Suprapubic skin (tissue), 4 donors: ENCODE measurements around the gene RHOT2. TPM values are rescaled to one million over a fixed set of nuclear protein-coding genes. Genes with fewer than 3 reads are reported as not detected.
A peak's percentile ranks its signal among the peaks of the same experiment; 100 is the strongest.

Source experiments
- DNase-seq, 2 donors: peaks; one replicate each; pipeline ENCODE4 v3.0.0-alpha.2; 2019; ENCODE audit warnings: low spot score in 2 of 2
- H3K27ac ChIP-seq: fragments of 200-600 bp; sonication (generic); one replicate; pipeline ENCODE4 v1.5.1; 2019
- H3K27me3 ChIP-seq: fragments of 200-600 bp; sonication (generic); one replicate; pipeline ENCODE4 v1.5.1; 2019
- H3K36me3 ChIP-seq: fragments of 200-600 bp; sonication (generic); one replicate; pipeline ENCODE4 v1.5.1; 2019
- H3K4me1 ChIP-seq: fragments of 200-600 bp; sonication (generic); one replicate; pipeline ENCODE4 v1.5.1; 2019
- H3K4me3 ChIP-seq: fragments of 200-600 bp; sonication (generic); one replicate; pipeline ENCODE4 v1.5.1; 2019; ENCODE audit warnings: mild to moderate bottlenecking
- H3K9me3 ChIP-seq: fragments of 200-600 bp; sonication (generic); one replicate; pipeline ENCODE4 v1.5.1; 2019
- EP300 ChIP-seq: sonication (generic); formaldehyde crosslinking; IDR thresholded peaks from one replicate; pipeline ENCODE4 v1.6.1; 2017; ENCODE audit warnings: antibody characterized with exemption
- POLR2A ChIP-seq, 2 donors: fragments of 450-650 bp; IDR thresholded peaks; one replicate each; pipeline ENCODE4 v1.6.1; 2017; ENCODE audit warnings: antibody characterized with exemption in 2 of 2, mild to moderate bottlenecking in 2 of 2, moderate library complexity in 2 of 2
- POLR2AphosphoS5 ChIP-seq, 3 donors: sonication (generic); formaldehyde crosslinking; IDR thresholded peaks; one replicate each; pipeline ENCODE4 v1.6.1; 2017; ENCODE audit warnings: antibody characterized with exemption in 3 of 3
- WGBS: methylation state at CpG from one replicate; pipeline ENCODE4 v1.1.5; 2018; 5-methylcytosine and 5-hydroxymethylcytosine counted together
- total RNA-seq, 4 donors: library from RNA; depleted of rRNA; stranded (reverse); fragments of >200 nt; gene quantifications; one replicate each; pipeline ENCODE4 v1.1.0, GENCODE V29; 2016
- TF ChIP-seq, protein P1 (sequence below), 2 donors: fragments of 200-600 bp in 1 of 2; fragments of 450-650 bp in 1 of 2; sonication (generic) in 1 of 2; IDR thresholded peaks; one replicate each; pipeline ENCODE4 v1.5.1; 2016 to 2019; ENCODE audit warnings: antibody characterized with exemption in 2 of 2, mild to moderate bottlenecking in 1 of 2, moderate library complexity in 1 of 2

Gene RHOT2
- total RNA-seq, 4 donors from 2014 or later, result 66.9 to 156 (median 96.8) TPM

- no peaks in the 10 kb centered on the region for H3K9me3 ChIP-seq
- TF ChIP-seq POLR2A (IDR thresholded peaks at IDR 0.05) (no peak), POLR2AphosphoS5 (IDR thresholded peaks at IDR 0.05) (no peak), EP300 (no peak)
- TF ChIP-seq, protein P1, sequence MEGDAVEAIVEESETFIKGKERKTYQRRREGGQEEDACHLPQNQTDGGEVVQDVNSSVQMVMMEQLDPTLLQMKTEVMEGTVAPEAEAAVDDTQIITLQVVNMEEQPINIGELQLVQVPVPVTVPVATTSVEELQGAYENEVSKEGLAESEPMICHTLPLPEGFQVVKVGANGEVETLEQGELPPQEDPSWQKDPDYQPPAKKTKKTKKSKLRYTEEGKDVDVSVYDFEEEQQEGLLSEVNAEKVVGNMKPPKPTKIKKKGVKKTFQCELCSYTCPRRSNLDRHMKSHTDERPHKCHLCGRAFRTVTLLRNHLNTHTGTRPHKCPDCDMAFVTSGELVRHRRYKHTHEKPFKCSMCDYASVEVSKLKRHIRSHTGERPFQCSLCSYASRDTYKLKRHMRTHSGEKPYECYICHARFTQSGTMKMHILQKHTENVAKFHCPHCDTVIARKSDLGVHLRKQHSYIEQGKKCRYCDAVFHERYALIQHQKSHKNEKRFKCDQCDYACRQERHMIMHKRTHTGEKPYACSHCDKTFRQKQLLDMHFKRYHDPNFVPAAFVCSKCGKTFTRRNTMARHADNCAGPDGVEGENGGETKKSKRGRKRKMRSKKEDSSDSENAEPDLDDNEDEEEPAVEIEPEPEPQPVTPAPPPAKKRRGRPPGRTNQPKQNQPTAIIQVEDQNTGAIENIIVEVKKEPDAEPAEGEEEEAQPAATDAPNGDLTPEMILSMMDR (IDR thresholded peaks at IDR 0.05), result no peak
- WGBS, result 77% methylated on average over 10 of the region's 10 CpGs
- no peak for DNase-seq
- H3K4me1 ChIP-seq, result peaks cover 46% of the 10 kb centered on the region
- no peak overlapping the region for H3K27ac ChIP-seq
- H3K4me3 ChIP-seq, result no peak overlapping the region
- H3K36me3 ChIP-seq, result peaks cover 38% of the 10 kb centered on the region
- no peaks in the 10 kb centered on the region for H3K27me3 ChIP-seq
Measured at GRCh38 chr16:624526-625070, 43.3 kb upstream of the RHOT2 start.

- TF ChIP-seq POLR2AphosphoS5 (IDR thresholded peaks at IDR 0.05) (no peak), POLR2A (IDR thresholded peaks at IDR 0.05) (no peak), EP300 (no peak)
- TF ChIP-seq, protein P1 (IDR thresholded peaks at IDR 0.05), result no peak
- Histone ChIP-seq H3K27ac (no peak overlapping the region), H3K27me3 (no peaks in the 10 kb centered on the region), H3K4me1 (peaks cover 46% of the 10 kb centered on the region), H3K9me3 (no peaks in the 10 kb centered on the region), H3K4me3 (no peak overlapping the region), H3K36me3 (peaks cover 38% of the 10 kb centered on the region)
- no CpG with 5 or more reads among the region's 37 CpGs for WGBS
- peak in 1 of 2 donors; percentile 80 for DNase-seq
Measured at GRCh38 chr16:625117-625976, 42.6 kb upstream of the RHOT2 start.

GRCh38 chr16:625977-626765 is 41.8 kb upstream of the RHOT2 start:
- Histone ChIP-seq H3K27me3 (no peaks in the 10 kb centered on the region), H3K4me1 (peaks cover 47% of the 10 kb centered on the region), H3K9me3 (no peaks in the 10 kb centered on the region), H3K27ac (peak overlapping the region; percentile 23), H3K4me3 (no peak overlapping the region), H3K36me3 (peaks cover 38% of the 10 kb centered on the region)
- DNase-seq, result peak in 1 of 2 donors; percentile 77
- no peak for TF ChIP-seq POLR2A (IDR thresholded peaks at IDR 0.05)
- WGBS, result 94% methylated on average over 16 of the region's 35 CpGs

GRCh38 chr16:626787-627453 is 41.0 kb upstream of the RHOT2 start:
- 70% methylated on average over 20 of the region's 29 CpGs for WGBS
- Histone ChIP-seq H3K4me3 (no peak overlapping the region), H3K4me1 (peaks cover 43% of the 10 kb centered on the region), H3K36me3 (peaks cover 38% of the 10 kb centered on the region), H3K27ac (peak overlapping the region; percentile 23), H3K9me3 (no peaks in the 10 kb centered on the region), H3K27me3 (no peaks in the 10 kb centered on the region)
- TF ChIP-seq EP300 (no peak), POLR2A (IDR thresholded peaks at IDR 0.05) (no peak), POLR2AphosphoS5 (IDR thresholded peaks at IDR 0.05) (no peak)
- TF ChIP-seq, protein P1 (IDR thresholded peaks at IDR 0.05), result no peak
- DNase-seq, result peak; percentile 80 to 84

DNA sequence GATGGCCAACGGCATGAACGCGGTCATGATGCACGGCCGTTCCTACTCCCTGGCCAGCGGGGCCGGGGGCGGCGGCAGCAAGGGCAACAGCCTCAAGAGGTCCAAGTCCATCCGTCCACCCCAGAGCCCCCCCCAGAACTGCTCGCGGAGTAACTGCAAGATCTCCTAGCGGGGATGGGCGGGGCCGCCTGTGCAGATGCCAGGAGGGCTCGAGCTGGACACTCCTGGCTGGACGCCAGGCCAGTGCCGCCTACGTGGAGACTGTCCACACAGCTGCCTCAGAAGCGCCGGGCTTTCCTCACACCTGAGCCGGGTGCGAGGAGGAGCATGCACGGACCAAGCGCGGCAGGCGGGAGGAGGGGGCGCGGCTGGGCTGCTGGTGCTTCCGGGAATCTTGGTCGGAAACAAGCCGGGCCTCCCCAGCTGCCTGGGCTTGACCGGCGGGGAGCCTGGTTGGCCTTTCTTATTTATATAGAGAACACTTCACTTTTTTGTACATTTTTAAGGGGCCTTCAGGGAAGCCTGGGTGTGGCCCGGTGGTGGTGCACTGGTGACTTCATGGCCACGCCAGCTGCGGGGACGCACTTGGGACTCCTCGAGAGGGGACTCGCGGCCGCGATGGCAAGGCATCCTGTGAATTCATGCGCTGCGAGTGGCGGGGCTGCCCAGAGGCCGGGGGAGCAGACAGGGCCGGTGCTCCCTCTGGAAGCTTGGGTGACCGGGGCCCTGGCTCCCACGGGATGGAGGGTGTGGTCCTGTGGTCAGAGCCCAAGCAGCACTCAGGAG is 40.3 kb upstream of the RHOT2 start:
- H3K27ac ChIP-seq, result no peak overlapping the region
- TF ChIP-seq POLR2A (IDR thresholded peaks at IDR 0.05), result no peak
- no peak for TF ChIP-seq POLR2AphosphoS5 (IDR thresholded peaks at IDR 0.05)
- TF ChIP-seq EP300, result no peak
- TF ChIP-seq, protein P1 (IDR thresholded peaks at IDR 0.05), result no peak
- peaks cover 36% of the 10 kb centered on the region for H3K4me1 ChIP-seq
- no peak overlapping the region for H3K4me3 ChIP-seq
- WGBS, result 90% methylated on average over 27 of the region's 50 CpGs
- no peaks in the 10 kb centered on the region for H3K27me3 ChIP-seq
- H3K36me3 ChIP-seq, result peaks cover 38% of the 10 kb centered on the region
- peak; percentile 71 to 82 for DNase-seq
- no peaks in the 10 kb centered on the region for H3K9me3 ChIP-seq
